Caco-2 (cell line): Measurements from ENCODE around the gene PROSER3. TPM values are rescaled to one million over a fixed set of nuclear protein-coding genes. Genes with fewer than 3 reads are reported as not detected.

Experiments used
- BruUV-seq: library from RNA; stranded (reverse); fragments of 400-500 nt; replicated peaks from 2 replicates; lab custom pipeline; 2021; lab: Mats Ljungman, UMichigan
- CTCF ChIA-PET: fragments of 300-600 bp; sonication (Branson Sonifier 250); formaldehyde crosslinking; loops from one replicate; lab custom pipeline; 2022; ENCODE audit warnings: antibody characterized with exemption; lab: Charles Lee
- POLR2A ChIA-PET: fragments of 300-600 bp; sonication (Branson Sonifier 250); formaldehyde crosslinking; loops from one replicate; lab custom pipeline; 2022; ENCODE audit warnings: antibody characterized with exemption; lab: Charles Lee
- DNase-seq, 2 experiments: peaks; one replicate each; pipeline versions ENCODE4 v3.0.0 to v3.0.0-alpha.2; 2020 to 2022
- H3K27me3 ChIP-seq: replicated peaks from 2 replicates; pipeline ENCODE4 v1.6.0; 2011; ENCODE audit warnings: low read length; ENCODE audit not compliant: control insufficient read depth, insufficient read depth
- H3K36me3 ChIP-seq: 2 replicates; pipeline ENCODE4 v1.5.1; 2011; ENCODE audit warnings: low read length; ENCODE audit not compliant: control insufficient read depth, insufficient read depth
- H3K4me1 ChIP-seq: fragments of 250-450 bp; sonication (Bioruptor Pico); 2 replicates; pipeline ENCODE4 v1.5.1; 2020; ENCODE audit warnings: mild to moderate bottlenecking
- H3K4me3 ChIP-seq: 2 replicates; pipeline ENCODE4 v1.5.1; 2011; ENCODE audit warnings: low read depth, mild to moderate bottlenecking, control low read depth, low read length
- H3K9me3 ChIP-seq: fragments of 250-450 bp; sonication (Bioruptor Pico); 2 replicates; pipeline ENCODE4 v1.5.1; 2020; ENCODE audit warnings: mild to moderate bottlenecking, moderate library complexity
- H3K27ac Mint-ChIP-seq: one replicate; pipeline ENCODE4 v1.8.0; 2022; ENCODE audit warnings: mixed read lengths; ENCODE audit not compliant: unreplicated experiment
- H3K27me3 Mint-ChIP-seq: one replicate; pipeline ENCODE4 v1.8.0; 2022; ENCODE audit warnings: mixed read lengths; ENCODE audit not compliant: insufficient read depth, unreplicated experiment
- H3K36me3 Mint-ChIP-seq: one replicate; pipeline ENCODE4 v1.8.0; 2022; ENCODE audit warnings: mild to moderate bottlenecking, mixed read lengths; ENCODE audit not compliant: insufficient read depth, unreplicated experiment
- H3K4me1 Mint-ChIP-seq: one replicate; pipeline ENCODE4 v1.8.0; 2022; ENCODE audit warnings: low read depth, mixed read lengths; ENCODE audit not compliant: unreplicated experiment
- H3K4me3 Mint-ChIP-seq: one replicate; pipeline ENCODE4 v1.8.0; 2022; ENCODE audit warnings: mild to moderate bottlenecking, moderate library complexity, mixed read lengths; ENCODE audit not compliant: unreplicated experiment
- H3K9me3 Mint-ChIP-seq: one replicate; pipeline ENCODE4 v1.8.0; 2022; ENCODE audit warnings: mixed read lengths; ENCODE audit not compliant: unreplicated experiment
- intact Hi-C: fragments of 100-400 bp; cut with micrococcal nuclease; formaldehyde crosslinking; loops from one replicate; pipeline ENCODE4 v1.10.0; 2022; ENCODE audit not compliant: unreplicated experiment
- total RNA-seq: library from RNA; stranded (reverse); gene quantifications from 2 replicates; pipeline ENCODE4 v1.2.3, GENCODE V29; 2022
- TF ChIP-seq, protein P1 (sequence below), 2 experiments: fragments of 200-600 bp in 1 of 2; IDR thresholded peaks; 1 replicate in 1 of 2; 2 replicates in 1 of 2; pipeline versions ENCODE4 v1.5.1 to v1.8.0; 2011 to 2022; ENCODE audit warnings: antibody characterized with exemption in 1 of 2, control low read depth in 1 of 2, inconsistent platforms in 1 of 2, low read depth in 1 of 2, low read length in 1 of 2, mild to moderate bottlenecking in 1 of 2, moderate library complexity in 1 of 2; ENCODE audit not compliant: insufficient read depth in 1 of 2, severe bottlenecking in 1 of 2, unreplicated experiment in 1 of 2

PROSER3 gene
- total RNA-seq, 1 experiment from 2014 or later: 34.6 TPM

DNA sequence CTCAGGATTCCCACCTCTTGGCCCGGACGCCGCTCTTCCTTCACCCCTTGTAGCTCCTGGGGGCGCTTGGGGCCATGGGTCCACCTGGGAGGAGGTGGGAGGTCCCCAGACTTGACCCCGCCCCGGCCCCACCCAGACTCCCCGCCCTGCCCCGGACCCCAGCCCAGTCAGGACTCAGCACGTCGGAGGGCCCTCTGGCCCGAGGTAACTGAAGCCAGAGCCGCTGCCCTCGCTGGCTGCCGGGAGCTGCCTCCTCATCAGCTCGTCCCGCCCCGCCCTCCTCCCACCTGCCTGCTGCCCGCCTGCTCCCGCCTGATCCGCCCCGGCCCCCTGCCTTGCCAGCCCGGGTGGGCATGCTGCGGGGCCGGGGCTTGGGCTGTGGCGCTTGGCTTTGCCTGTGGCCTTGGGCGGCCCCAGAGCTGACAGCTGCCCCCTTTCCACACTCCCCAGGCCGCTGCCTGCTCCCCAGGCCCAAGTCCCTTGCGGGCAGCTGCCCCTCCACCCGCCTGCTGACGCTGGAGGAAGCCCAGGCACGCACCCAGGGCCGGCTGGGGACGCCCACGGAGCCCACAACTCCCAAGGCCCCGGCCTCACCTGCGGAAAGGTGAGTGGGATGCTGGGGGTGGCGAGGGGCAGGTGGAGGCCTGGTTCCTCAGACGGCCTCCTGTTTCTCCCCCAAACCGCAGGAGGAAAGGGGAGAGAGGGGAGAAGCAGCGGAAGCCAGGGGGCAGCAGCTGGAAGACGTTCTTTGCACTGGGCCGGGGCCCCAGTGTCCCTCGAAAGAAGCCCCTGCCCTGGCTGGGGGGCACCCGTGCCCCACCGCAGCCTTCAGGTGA lies 26.7 kb downstream of the PROSER3 start:
- TF ChIP-seq, protein P1, sequence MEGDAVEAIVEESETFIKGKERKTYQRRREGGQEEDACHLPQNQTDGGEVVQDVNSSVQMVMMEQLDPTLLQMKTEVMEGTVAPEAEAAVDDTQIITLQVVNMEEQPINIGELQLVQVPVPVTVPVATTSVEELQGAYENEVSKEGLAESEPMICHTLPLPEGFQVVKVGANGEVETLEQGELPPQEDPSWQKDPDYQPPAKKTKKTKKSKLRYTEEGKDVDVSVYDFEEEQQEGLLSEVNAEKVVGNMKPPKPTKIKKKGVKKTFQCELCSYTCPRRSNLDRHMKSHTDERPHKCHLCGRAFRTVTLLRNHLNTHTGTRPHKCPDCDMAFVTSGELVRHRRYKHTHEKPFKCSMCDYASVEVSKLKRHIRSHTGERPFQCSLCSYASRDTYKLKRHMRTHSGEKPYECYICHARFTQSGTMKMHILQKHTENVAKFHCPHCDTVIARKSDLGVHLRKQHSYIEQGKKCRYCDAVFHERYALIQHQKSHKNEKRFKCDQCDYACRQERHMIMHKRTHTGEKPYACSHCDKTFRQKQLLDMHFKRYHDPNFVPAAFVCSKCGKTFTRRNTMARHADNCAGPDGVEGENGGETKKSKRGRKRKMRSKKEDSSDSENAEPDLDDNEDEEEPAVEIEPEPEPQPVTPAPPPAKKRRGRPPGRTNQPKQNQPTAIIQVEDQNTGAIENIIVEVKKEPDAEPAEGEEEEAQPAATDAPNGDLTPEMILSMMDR (IDR thresholded peaks at IDR 0.05; ENCODE audit: insufficient read depth in 1 of 2, low read depth in 1 of 2, low read length in 1 of 2, severe bottlenecking in 1 of 2, unreplicated experiment in 1 of 2): no peak
- BruUV-seq: no TSS peak
- no peaks in the 10 kb centered on the region for H3K9me3 Mint-ChIP-seq
- H3K4me3 Mint-ChIP-seq: no peak overlapping the region
- intact Hi-C loops: no loop called here
- H3K27ac Mint-ChIP-seq: no peak overlapping the region
- H3K4me1 Mint-ChIP-seq: peaks cover 8% of the 10 kb centered on the region
- no peaks in the 10 kb centered on the region for H3K27me3 ChIP-seq
- CTCF ChIA-PET: interaction anchor here (0.5 to 0.6 kb wide), 4 partner anchors 8 to 400 kb away, joined by 3 to 7 read pairs (median 4); no protein-coding TSS in a partner anchor
- H3K9me3 ChIP-seq: no peaks in the 10 kb centered on the region
- H3K4me3 ChIP-seq: no peak overlapping the region
- DNase-seq: no peak
- no peaks in the 10 kb centered on the region; the same call in 1 of the 2 replicates for H3K36me3 ChIP-seq
- no peaks in the 10 kb centered on the region for H3K27me3 Mint-ChIP-seq
- H3K4me1 ChIP-seq: no peaks in the 10 kb centered on the region
- POLR2A ChIA-PET: interaction anchor here (0.6 kb wide), 1 partner anchor 37 kb away, joined by 4 read pairs; the partner anchor contains the start of gene LIN37
- H3K36me3 Mint-ChIP-seq: no peaks in the 10 kb centered on the region

DNA sequence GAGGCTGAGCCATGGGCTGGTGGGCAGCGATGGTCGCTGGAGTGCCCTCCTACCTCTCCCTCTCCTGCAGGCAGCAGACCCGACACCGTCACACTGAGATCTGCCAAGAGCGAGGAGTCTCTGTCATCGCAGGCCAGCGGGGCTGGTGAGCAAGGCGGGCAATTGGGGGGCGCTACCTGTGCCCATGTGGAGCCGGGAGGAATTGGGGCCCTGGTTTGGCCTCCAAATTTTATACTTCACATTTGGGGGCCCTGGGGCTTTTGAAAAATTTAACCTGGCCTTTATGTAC lies 27.3 kb downstream of the PROSER3 start:
- POLR2A ChIA-PET: no interaction called here
- intact Hi-C loops: no loop called here
- Mint-ChIP-seq H3K36me3 (no peaks in the 10 kb centered on the region), H3K9me3 (no peaks in the 10 kb centered on the region), H3K27ac (no peak overlapping the region), H3K4me3 (no peak overlapping the region), H3K27me3 (no peaks in the 10 kb centered on the region), H3K4me1 (peaks cover 8% of the 10 kb centered on the region)
- H3K36me3 ChIP-seq: no peaks in the 10 kb centered on the region; the same call in 1 of the 2 replicates
- H3K27me3 ChIP-seq: no peaks in the 10 kb centered on the region
- CTCF ChIA-PET: no interaction called here
- no peaks in the 10 kb centered on the region for H3K4me1 ChIP-seq
- DNase-seq: no peak
- no peak overlapping the region for H3K4me3 ChIP-seq
- TF ChIP-seq, protein P1 (IDR thresholded peaks at IDR 0.05; ENCODE audit: insufficient read depth in 1 of 2, low read depth in 1 of 2, low read length in 1 of 2, severe bottlenecking in 1 of 2, unreplicated experiment in 1 of 2): no peak
- no TSS peak for BruUV-seq
- H3K9me3 ChIP-seq: no peaks in the 10 kb centered on the region

DNA sequence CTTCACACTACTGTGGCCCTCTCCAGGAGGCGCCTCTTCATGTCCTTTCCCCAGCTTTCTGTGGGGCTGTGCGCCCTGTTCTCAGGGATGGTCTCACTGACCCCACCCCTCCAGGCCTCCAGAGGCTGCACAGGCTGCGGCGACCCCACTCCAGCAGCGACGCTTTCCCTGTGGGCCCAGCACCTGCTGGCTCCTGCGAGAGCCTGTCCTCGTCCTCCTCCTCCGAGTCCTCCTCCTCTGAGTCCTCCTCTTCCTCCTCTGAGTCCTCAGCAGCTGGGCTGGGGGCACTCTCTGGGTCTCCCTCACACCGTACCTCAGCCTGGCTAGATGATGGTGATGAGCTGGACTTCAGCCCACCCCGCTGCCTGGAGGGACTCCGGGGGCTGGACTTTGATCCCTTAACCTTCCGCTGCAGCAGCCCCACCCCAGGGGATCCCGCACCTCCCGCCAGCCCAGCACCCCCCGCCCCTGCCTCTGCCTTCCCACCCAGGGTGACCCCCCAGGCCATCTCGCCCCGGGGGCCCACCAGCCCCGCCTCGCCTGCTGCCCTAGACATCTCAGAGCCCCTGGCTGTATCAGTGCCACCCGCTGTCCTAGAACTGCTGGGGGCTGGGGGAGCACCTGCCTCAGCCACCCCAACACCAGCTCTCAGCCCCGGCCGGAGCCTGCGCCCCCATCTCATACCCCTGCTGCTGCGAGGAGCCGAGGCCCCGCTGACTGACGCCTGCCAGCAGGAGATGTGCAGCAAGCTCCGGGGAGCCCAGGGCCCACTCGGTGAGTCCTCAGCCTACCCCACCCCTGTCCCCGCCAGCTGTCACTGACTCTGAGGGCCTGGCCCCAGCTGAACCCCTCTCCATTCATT lies 28.6 kb downstream of the PROSER3 start:
- no peaks in the 10 kb centered on the region for H3K4me1 ChIP-seq
- H3K9me3 Mint-ChIP-seq: no peaks in the 10 kb centered on the region
- H3K4me3 Mint-ChIP-seq: no peak overlapping the region
- H3K9me3 ChIP-seq: no peaks in the 10 kb centered on the region
- peaks cover 8% of the 10 kb centered on the region for H3K4me1 Mint-ChIP-seq
- no TSS peak for BruUV-seq
- H3K27me3 Mint-ChIP-seq: no peaks in the 10 kb centered on the region
- H3K36me3 Mint-ChIP-seq: no peaks in the 10 kb centered on the region
- H3K36me3 ChIP-seq: no peaks in the 10 kb centered on the region
- POLR2A ChIA-PET: no interaction called here
- H3K4me3 ChIP-seq: no peak overlapping the region
- intact Hi-C loops: no loop called here
- DNase-seq: no peak
- CTCF ChIA-PET: no interaction called here
- no peak overlapping the region for H3K27ac Mint-ChIP-seq
- TF ChIP-seq, protein P1 (IDR thresholded peaks at IDR 0.05; ENCODE audit: insufficient read depth in 1 of 2, low read depth in 1 of 2, low read length in 1 of 2, severe bottlenecking in 1 of 2, unreplicated experiment in 1 of 2): no peak
- no peaks in the 10 kb centered on the region for H3K27me3 ChIP-seq
